22Rv1 (cell line): ENCODE data around the gene TEN1.

Experiments
- H3K27ac ChIP-seq: fragments of 450-650 bp; 2 replicates; pipeline ENCODE4 v1.5.1; 2017
- ZFX ChIP-seq: fragments of 450-650 bp; IDR thresholded peaks from 2 replicates; pipeline ENCODE4 v1.6.1; 2017; ENCODE audit warnings: antibody characterized with exemption, borderline replicate concordance
- TF ChIP-seq, protein P1 (sequence below): fragments of 450-650 bp; IDR thresholded peaks from 2 replicates; pipeline ENCODE4 v1.5.1; 2017; ENCODE audit warnings: mild to moderate bottlenecking

TEN1 gene

DNA sequence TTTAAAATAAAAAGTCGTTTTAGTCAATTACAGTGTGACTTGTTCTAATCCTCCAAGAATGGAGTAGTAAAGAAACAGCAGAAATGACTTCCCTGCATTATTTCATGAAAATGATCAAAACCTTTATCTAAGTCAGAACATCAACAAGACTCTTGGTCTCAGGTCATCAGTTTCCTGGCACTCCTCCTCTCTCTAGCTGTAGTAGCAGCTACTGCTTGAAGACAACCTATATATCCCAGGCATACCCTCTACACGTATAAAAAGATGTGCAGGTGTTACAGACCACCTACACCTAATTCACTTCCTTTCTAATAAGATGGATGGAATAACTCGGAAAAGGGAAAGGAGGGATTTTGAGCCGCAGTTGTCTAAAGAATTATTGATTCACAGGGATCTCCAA, 36.6 kb upstream of the TEN1 start:
- TF ChIP-seq, protein P1, sequence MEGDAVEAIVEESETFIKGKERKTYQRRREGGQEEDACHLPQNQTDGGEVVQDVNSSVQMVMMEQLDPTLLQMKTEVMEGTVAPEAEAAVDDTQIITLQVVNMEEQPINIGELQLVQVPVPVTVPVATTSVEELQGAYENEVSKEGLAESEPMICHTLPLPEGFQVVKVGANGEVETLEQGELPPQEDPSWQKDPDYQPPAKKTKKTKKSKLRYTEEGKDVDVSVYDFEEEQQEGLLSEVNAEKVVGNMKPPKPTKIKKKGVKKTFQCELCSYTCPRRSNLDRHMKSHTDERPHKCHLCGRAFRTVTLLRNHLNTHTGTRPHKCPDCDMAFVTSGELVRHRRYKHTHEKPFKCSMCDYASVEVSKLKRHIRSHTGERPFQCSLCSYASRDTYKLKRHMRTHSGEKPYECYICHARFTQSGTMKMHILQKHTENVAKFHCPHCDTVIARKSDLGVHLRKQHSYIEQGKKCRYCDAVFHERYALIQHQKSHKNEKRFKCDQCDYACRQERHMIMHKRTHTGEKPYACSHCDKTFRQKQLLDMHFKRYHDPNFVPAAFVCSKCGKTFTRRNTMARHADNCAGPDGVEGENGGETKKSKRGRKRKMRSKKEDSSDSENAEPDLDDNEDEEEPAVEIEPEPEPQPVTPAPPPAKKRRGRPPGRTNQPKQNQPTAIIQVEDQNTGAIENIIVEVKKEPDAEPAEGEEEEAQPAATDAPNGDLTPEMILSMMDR: no peak
- TF ChIP-seq ZFX: no peak
- no peak overlapping the region for H3K27ac ChIP-seq

DNA sequence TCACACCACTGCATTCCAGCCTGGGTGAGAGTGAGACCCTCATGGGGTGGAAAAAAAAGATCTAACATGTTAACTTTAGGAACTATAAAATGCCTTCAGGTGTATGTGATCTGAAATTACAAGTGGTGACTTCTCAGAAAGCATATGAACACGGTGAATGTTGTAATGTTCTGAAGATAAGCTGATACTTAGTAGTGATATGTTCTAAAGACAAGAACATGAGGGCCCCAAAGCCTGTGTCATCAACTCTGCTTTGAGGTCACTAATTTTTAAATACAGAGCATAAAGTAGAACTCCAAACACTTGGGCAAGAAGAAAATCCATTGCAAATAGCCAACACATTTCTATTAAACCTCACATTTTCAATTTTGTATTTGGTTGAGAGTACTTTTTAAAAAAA, 35.5 kb upstream of the TEN1 start:
- no peak overlapping the region; the same call in 1 of the 2 replicates for H3K27ac ChIP-seq
- no peak for TF ChIP-seq ZFX
- TF ChIP-seq, protein P1: no peak

DNA sequence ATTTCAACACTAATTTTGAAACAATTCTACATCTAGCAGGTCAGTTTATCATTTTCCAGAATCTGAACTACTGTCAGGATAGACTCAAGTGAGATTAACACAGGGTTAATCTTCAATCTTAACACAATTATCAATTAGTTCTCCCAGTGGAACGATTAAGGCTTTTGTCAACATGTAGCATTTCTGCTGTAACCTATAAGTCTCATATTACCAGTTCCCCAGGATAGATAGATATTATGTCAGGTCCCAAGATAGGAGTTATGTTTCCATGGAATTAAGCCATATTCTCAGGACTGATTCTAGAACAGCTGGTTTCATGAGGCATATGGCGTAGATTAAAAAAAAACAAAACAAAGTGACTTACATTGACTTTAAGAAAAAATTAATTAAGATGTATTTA, 33.8 kb upstream of the TEN1 start:
- TF ChIP-seq, protein P1: no peak
- no peak for TF ChIP-seq ZFX
- H3K27ac ChIP-seq: no peak overlapping the region

DNA sequence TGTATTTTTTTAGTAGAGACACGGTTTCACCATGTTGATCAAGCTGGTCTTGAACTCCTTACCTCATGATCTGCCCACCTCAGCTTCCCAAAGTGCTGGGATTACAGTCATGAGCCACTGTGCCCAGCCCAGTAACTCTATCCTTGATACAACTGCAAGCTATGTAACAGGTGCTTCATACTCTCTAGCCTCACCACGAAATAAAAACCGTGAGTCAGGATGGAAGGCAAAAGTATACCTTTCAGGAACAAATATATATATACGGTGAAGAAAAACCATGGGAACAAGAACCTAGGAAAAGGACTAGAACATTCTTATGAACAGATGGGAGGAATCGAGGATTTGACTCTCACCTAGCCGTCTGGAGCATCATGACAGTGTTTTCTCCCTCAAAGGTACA, 28.6 kb upstream of the TEN1 start:
- no peak overlapping the region for H3K27ac ChIP-seq
- TF ChIP-seq ZFX: no peak
- TF ChIP-seq, protein P1: no peak

DNA sequence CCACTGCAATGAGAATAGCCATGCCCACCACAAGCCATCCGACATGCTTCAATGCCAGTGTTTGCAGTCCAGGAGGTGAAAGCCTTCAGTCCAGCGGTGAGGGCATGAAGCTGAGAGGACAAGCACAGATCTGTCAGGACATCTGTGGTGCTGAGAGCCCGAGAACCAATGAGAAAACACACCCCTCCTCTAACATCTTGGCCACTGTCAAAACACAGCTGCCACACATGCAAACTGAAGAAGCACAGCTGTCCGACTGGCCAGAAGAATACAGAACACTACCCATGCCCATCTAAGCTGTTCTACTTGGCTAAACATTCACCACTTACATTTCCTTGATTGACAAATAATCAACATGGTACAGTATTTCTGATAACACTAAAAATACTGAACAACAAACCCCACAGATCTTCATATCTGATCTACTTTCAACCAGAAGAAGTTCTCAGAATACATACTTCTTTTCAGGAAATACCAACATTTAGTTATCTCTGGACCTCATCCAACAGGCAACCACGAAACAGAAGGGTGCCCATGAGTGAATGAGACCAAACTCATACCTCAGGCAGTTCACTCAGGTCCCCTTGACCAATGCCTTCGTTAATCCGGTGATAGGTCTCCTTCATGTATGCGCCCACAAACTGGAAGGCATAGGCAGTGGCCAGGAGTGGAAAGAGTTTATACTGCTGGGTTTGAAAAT, 28.0 kb upstream of the TEN1 start:
- TF ChIP-seq, protein P1: no peak
- TF ChIP-seq ZFX: no peak
- no peak overlapping the region for H3K27ac ChIP-seq

DNA sequence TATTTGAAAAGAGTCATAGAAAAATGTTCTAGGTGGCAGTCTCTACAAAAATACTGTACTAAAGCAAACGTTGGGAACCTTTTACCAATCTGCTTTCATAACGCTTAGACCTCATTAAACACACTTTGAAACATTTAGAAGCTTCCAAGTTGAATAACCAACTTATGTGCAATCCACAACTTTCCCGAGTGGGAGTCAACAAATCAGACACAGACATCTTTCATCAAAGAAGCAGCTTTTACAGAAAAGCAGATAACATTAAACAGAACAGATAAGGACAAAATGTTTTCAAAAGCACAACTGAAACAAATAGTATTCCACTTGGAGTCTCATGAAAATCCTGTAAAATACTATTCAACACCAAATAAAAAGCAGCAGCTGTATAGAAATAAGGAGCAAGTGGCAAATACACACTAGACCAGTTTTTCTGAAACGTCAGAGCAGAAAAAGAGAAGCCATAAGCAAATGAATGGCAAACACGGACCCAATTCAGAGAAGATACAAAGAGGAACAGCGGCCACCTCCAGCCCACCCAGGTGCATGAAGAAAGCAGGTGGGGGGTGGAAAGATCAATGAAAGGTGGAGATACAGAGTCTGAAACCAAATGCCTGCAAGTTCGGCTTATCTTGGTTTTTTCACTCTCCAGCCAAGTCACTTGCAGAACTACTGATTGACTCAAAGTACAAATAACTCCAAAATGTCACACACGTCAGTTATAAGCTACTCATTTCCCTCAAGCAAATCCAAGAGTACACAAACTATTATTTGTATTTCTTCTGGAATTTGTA, 19.8 kb upstream of the TEN1 start:
- no peak for TF ChIP-seq ZFX
- TF ChIP-seq, protein P1: no peak
- peak overlapping the region; percentile 87 for H3K27ac ChIP-seq

DNA sequence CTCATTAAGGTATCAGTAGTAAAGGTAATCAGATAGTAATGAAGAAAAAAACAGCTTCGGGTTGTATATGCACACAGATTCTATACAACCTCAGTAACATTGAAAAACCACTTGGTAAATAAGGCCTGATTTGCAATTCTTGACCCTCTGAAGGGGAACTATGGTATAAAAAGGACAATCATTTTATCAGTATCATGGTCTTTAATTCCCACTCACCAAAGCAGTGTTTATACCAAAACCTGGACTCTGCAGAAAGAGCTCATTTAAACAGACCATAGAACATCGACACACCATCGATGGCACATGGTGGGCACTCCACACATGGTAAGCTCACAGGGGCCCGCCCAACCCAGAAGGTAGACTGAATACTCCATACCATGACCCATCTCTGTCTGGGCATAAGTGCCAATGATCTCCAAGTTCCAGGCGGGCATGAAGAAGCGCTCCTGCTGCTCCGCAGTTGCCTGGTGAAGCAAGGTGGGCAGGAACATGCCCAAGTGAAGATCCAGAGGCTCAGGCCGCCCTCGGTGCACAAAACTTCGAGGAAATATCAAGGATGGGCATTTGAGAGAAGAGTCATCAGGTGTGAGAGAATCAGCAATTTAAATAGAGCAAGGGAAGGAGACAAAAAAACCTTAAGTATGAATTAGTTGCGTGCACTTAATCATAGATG, 19.1 kb upstream of the TEN1 start:
- no peak for TF ChIP-seq ZFX
- TF ChIP-seq, protein P1: no peak

More for the DNA sequence above, 19.1 kb upstream of the TEN1 start:
- peak overlapping the region; percentile 87 for H3K27ac ChIP-seq
